GM18951 (cell line): ENCODE results near the gene PAPPA2.
"Not testable (repeated sequence)": the region's sequence is repeated elsewhere in the genome, so short reads cannot be mapped to it uniquely, and the experiment has no call there.

Source experiments
- POLR2A ChIP-seq: IDR thresholded peaks from 4 replicates; pipeline ENCODE4 v1.6.1; 2011; ENCODE audit warnings: mild to moderate bottlenecking; ENCODE audit not compliant: insufficient read length, insufficient read depth; ENCODE audit errors: extremely low read depth
- in situ Hi-C: fragments of 300-500 bp; cut with MboI; formaldehyde crosslinking; loops from one replicate; pipeline ENCODE4 v1.12.0; 2022; ENCODE audit warnings: low sequenced_read_pairs, mixed read lengths, inconsistent platforms; ENCODE audit not compliant: unreplicated experiment

The PAPPA2 gene, protein sequence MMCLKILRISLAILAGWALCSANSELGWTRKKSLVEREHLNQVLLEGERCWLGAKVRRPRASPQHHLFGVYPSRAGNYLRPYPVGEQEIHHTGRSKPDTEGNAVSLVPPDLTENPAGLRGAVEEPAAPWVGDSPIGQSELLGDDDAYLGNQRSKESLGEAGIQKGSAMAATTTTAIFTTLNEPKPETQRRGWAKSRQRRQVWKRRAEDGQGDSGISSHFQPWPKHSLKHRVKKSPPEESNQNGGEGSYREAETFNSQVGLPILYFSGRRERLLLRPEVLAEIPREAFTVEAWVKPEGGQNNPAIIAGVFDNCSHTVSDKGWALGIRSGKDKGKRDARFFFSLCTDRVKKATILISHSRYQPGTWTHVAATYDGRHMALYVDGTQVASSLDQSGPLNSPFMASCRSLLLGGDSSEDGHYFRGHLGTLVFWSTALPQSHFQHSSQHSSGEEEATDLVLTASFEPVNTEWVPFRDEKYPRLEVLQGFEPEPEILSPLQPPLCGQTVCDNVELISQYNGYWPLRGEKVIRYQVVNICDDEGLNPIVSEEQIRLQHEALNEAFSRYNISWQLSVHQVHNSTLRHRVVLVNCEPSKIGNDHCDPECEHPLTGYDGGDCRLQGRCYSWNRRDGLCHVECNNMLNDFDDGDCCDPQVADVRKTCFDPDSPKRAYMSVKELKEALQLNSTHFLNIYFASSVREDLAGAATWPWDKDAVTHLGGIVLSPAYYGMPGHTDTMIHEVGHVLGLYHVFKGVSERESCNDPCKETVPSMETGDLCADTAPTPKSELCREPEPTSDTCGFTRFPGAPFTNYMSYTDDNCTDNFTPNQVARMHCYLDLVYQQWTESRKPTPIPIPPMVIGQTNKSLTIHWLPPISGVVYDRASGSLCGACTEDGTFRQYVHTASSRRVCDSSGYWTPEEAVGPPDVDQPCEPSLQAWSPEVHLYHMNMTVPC (N-terminal part only)

DNA sequence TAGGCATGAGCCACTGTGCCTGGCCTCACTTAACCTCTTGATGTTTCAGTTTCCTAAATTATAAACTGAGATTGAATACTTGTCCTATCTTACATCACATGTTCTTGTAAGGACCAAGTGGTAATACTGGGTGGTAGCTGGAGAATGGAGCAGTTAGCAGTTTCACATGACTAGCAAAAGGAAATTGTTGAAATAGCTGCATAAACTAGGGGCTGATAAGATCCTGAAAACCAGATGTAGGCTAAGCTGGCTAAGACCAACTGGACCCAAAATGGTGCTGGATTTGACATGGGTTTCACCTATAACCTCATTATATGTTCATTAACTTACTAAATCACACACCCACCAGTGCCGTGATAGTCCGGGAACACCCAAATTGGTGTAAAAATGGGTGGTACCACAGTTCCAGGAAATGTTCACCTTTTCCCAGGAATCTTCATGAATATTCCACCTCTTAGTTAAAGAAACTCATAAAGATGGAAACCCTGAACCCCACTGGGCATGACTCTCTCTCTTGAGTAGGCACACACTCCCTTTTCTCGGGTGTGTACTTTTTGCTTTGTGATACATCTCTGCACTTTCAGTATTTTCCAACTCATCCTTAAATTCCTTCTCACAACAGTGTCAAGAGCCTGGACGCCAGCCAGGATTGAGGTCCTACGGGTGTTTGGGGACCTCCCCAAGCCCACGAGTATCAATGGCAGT is at the start of gene PAPPA2:
Gene PAPPA2 (plus strand): TSS at position 502 of the 705 bp plus-strand sequence. CDS start 93,148 bp downstream, outside the sequence.
- in situ Hi-C loops: no loop called here

GRCh38 chr1:176416777-176417176 is 46.2 kb upstream of the PAPPA2 start:
- no peak for TF ChIP-seq POLR2A
- in situ Hi-C loops: no loop called here

More for the DNA sequence above, at the start of gene PAPPA2:
- no peak for TF ChIP-seq POLR2A

GRCh38 chr1:176419608-176420007 is 43.4 kb upstream of the PAPPA2 start:
- in situ Hi-C loops: not testable (repeated sequence)

- in situ Hi-C loops: no loop called here
- no peak for TF ChIP-seq POLR2A
Measured at GRCh38 chr1:176434234-176434633, 28.7 kb upstream of the PAPPA2 start.

GRCh38 chr1:176436251-176436650 is 26.7 kb upstream of the PAPPA2 start:
- no peak for TF ChIP-seq POLR2A
- in situ Hi-C loops: no loop called here

DNA sequence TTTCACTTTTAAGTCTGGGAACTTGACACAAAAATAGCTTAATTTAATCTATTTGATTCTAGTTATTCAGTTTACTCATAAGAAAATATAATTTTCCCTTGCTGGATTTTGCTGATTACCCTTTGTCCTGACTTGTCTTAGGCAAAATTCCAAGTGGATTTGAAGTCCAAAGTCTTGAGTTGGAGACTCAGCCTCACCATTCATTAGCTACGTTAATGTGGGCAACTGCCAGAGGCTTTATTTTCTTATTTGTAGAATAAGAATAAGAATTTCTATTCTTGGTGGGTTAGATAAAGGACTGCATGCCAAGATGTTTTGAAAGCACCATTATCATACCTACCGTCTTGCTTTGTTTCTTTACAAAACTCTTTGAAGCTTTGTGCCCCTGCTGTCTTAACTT is 22.8 kb upstream of the PAPPA2 start:
- no peak for TF ChIP-seq POLR2A
- in situ Hi-C loops: no loop called here

DNA sequence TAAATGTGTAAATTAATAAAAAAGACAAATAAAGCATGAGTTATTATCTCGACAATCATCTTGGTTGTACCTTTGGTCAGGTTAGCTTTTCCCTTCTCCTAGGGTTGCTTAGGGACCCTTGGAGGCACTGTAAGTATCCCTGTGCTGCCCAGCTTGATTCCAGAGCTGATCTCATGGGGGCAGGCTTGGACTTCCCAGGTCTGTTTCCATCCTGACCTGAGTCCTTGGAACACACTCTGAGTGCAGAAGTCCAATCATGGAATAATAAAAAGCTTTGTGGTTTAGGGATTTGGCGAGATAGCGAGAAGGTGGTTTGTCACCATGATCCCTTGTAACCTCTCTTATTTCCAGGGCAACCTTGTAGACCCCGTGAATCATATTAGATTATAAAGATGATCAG is 18.7 kb upstream of the PAPPA2 start:
- in situ Hi-C loops: no loop called here
- no peak for TF ChIP-seq POLR2A

DNA sequence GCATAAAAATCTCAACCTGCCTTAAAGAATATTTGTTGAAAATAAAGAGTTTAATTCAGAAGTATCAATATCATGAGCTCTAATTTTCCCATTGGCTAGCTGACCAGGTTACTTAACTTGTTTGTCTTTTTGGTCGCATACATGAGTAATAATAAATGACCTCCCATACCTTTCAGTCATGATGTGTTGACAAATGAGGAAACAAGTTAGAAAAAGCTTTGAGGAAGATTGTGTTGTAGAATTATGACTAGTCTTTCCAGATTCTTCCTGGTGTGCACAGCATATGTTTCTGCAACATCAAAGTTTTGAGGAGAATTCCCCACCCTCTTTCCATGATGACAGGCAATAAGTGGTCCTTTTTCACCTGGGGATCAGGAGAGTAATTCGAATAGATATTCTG is 17.6 kb upstream of the PAPPA2 start:
- in situ Hi-C loops: no loop called here
- no peak for TF ChIP-seq POLR2A

DNA sequence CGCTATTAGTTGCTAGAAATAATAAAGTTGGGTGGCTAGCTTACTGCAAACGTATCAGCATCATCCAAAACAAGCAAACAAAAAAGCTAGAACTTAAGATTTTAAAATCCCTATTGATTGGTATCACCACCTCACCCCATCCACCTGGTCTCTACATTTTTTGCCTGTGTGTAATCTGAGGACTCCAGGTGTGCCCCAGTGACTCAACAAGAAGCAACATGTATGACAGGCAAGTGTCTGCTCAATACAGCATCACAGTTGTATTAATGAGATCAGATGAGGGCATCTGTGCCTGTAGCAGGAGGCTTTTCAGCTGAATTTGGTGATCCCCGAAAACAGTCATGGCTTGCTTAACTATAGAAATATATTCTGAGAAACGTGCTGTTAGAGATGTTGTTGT is 14.6 kb upstream of the PAPPA2 start:
- in situ Hi-C loops: no loop called here
- no peak for TF ChIP-seq POLR2A

- in situ Hi-C loops: no loop called here
- TF ChIP-seq POLR2A: no peak
Measured at GRCh38 chr1:176450526-176450925, 12.4 kb upstream of the PAPPA2 start.

- in situ Hi-C loops: not testable (repeated sequence)
Measured at GRCh38 chr1:176451741-176452140, 11.2 kb upstream of the PAPPA2 start.

GRCh38 chr1:176456795-176457194 is 6.2 kb upstream of the PAPPA2 start:
- no peak for TF ChIP-seq POLR2A
- in situ Hi-C loops: no loop called here
